GM10248 (cell line): ENCODE measurements around the gene CTNNA3.

Experiments used
- CTCF ChIA-PET: fragments of 300-600 bp; sonication (Branson Sonifier 250); formaldehyde crosslinking; extraction: SDS; loops from one replicate; lab custom pipeline; 2021; ENCODE audit warnings: antibody characterized with exemption; lab: Yijun Ruan, JAX
- POLR2A ChIA-PET: fragments of 350-650 bp; sonication (Branson Sonifier 250); formaldehyde crosslinking; extraction: SDS; loops from one replicate; lab custom pipeline; 2020; ENCODE audit warnings: antibody characterized with exemption; lab: Yijun Ruan, JAX
- DNase-seq: peaks from one replicate; pipeline ENCODE4 v3.0.0; 2012; ENCODE audit errors: extremely low spot score
- TF ChIP-seq, protein P1 (sequence below): IDR thresholded peaks from 2 replicates; pipeline ENCODE4 v1.5.1; 2012; ENCODE audit warnings: mild to moderate bottlenecking, low read depth; ENCODE audit errors: extremely low read depth, missing control alignments, control extremely low read depth

Gene CTNNA3

DNA sequence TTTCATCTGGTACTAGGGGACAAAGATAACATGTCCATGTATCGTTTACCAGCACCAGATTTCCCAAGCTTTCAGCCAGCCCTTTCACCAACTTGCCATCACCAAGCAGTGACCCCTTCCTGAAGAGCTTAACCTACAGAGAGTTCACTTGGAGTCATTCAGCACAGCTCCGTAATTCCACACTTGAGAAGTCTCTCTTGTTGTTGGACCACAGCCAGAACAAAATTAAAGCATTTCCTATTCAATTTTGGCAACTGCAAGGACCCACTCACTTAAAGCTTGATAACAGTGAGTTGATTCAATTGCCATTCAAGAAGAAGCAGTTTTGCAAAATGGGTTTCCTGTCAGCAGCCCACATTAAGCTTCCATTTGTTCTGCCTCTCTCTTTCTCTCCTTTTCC lies 858.7 kb downstream of the CTNNA3 start:
- TF ChIP-seq, protein P1, sequence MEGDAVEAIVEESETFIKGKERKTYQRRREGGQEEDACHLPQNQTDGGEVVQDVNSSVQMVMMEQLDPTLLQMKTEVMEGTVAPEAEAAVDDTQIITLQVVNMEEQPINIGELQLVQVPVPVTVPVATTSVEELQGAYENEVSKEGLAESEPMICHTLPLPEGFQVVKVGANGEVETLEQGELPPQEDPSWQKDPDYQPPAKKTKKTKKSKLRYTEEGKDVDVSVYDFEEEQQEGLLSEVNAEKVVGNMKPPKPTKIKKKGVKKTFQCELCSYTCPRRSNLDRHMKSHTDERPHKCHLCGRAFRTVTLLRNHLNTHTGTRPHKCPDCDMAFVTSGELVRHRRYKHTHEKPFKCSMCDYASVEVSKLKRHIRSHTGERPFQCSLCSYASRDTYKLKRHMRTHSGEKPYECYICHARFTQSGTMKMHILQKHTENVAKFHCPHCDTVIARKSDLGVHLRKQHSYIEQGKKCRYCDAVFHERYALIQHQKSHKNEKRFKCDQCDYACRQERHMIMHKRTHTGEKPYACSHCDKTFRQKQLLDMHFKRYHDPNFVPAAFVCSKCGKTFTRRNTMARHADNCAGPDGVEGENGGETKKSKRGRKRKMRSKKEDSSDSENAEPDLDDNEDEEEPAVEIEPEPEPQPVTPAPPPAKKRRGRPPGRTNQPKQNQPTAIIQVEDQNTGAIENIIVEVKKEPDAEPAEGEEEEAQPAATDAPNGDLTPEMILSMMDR, result no peak
- CTCF ChIA-PET, result interaction anchor here (1.4 kb wide), 1 partner anchor 9 kb away, joined by 4 read pairs; no protein-coding TSS in a partner anchor
- POLR2A ChIA-PET, result no interaction called here
- DNase-seq, result no peak

DNA sequence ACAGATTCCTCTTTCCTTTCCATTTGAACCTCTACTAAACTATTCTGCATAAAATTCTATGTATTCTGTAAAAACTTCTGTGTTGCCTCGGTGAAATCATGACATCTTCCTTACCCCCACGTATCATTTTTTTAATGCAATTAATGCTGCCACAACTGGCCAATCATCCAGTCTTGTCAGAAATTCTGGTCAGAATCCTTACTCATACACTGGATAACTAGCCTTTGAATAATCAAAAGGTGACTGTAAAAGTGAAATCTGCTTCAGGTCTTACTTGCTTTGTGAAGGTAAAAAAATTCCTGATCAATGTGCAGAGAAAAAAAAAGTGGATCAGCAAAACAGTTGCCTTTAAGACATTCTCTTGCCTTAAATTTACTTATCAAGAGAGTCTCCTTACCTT lies 859.2 kb downstream of the CTNNA3 start:
- DNase-seq, result no peak
- ChIA-PET CTCF (interaction anchor here (1.3 kb wide), 1 partner anchor 9 kb away, joined by 3 read pairs; no protein-coding TSS in a partner anchor), POLR2A (no interaction called here)
- TF ChIP-seq, protein P1, result no peak

DNA sequence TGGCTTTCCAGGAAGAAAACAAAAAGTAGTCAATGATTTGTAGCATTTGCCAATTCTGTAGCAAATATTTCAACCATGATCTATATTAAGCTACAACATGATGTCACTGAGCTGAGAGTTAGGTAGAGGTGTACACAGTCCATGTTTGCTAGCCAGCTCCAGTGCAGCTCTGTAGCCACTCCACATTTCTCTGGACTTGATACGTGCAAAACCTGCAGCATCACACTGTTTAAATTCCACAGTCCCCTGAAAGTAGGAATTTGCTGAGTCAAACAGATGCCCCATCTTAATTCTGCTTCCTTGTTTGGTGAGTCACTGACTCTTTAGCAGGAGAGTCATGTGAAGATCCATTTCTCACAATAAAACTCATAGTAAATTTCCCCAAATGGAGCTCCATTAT lies 859.9 kb downstream of the CTNNA3 start:
- ChIA-PET CTCF (interaction anchor here (1.3 kb wide), 1 partner anchor 9 kb away, joined by 3 read pairs; no protein-coding TSS in a partner anchor), POLR2A (no interaction called here)
- TF ChIP-seq, protein P1, result no peak
- no peak for DNase-seq

DNA sequence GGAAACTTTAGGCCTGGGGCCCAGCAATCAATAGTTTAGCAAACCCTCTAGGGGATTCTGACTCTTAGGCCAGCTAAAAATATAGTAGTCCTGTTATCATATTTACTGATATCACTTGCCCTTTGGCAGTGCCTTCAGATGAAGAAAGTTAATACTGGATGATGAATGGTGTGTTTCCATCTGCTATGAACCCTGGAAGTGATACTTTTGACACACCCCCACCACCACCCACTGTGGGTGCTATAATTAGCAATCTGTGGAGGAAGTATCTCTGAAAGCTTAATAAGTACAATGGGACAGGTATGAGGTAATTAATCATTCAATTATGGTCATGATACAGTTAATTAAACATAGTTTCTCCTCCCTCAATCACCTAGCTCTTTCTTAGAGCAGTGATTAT lies 860.6 kb downstream of the CTNNA3 start:
- POLR2A ChIA-PET, result no interaction called here
- CTCF ChIA-PET, result interaction anchor here (1.3 kb wide), 1 partner anchor 8 kb away, joined by 3 read pairs; no protein-coding TSS in a partner anchor
- DNase-seq, result no peak
- TF ChIP-seq, protein P1, result no peak

DNA sequence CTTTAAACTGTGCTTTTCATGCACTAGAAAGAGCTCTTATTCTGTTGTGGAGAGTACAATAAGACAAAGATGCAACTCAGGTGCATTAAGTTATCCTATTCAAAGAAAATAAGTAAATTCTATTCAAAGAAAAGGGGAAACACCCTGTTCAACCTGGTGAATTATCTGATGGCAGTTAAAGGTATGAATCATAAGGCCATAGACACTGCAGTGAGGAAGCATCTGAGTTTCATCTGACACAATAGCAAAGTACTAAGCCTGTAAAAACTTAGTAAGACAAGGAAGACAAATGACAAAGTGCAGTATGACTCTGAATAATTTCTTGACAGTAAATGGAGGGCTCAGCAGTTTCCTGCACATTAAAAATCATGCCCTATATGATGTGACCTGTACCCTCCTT lies 861.2 kb downstream of the CTNNA3 start:
- ChIA-PET POLR2A (no interaction called here), CTCF (no interaction called here)
- TF ChIP-seq, protein P1, result no peak
- DNase-seq, result no peak

DNA sequence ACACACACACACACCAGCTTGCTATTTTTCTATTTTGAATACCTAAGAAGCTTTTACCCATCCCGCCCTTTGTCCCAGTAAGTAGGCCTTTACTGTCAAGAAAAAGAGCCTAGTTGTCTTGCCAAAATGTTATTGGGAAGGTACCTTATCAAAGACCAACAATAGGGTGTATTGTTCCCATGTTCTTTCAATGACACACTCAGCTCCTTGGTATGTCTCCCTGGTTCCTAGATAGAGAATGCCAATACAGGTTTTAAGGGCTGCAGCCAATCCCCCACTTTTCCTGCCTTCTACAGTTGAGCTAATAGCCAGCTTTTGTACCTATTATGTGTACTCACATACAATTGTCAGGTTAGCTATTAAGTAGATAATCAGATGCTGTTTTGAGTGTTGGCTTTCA lies 862.1 kb downstream of the CTNNA3 start:
- CTCF ChIA-PET, result no interaction called here
- TF ChIP-seq, protein P1, result no peak
- POLR2A ChIA-PET, result no interaction called here
- no peak for DNase-seq
